HepG2 (cell line): ENCODE measurements around the gene PPP2R5D. TPM values are rescaled to one million over a fixed set of nuclear protein-coding genes. Genes with fewer than 3 reads are reported as not detected.
A peak's percentile ranks its signal among the peaks of the same experiment; 100 is the strongest.

Experiments
- ARID4A ChIP-seq: sonication (generic); formaldehyde crosslinking; IDR thresholded peaks from 2 replicates; pipeline ENCODE4 v1.5.0; 2020; ENCODE audit warnings: mild to moderate bottlenecking, missing genetic modification reagents, borderline replicate concordance
- FOXM1 ChIP-seq: sonication (generic); formaldehyde crosslinking; IDR thresholded peaks from 2 replicates; pipeline ENCODE4 v1.5.0; 2020; ENCODE audit warnings: missing genetic modification reagents
- JDP2 ChIP-seq: sonication (generic); formaldehyde crosslinking; IDR thresholded peaks from 2 replicates; pipeline ENCODE4 v1.8.1; 2022; ENCODE audit warnings: missing genetic modification reagents, borderline replicate concordance
- MXD1 ChIP-seq: sonication (generic); formaldehyde crosslinking; IDR thresholded peaks from 2 replicates; pipeline ENCODE4 v1.4.0; 2020; ENCODE audit warnings: mild to moderate bottlenecking, missing genetic modification reagents
- SP140L ChIP-seq: sonication (generic); formaldehyde crosslinking; IDR thresholded peaks from 2 replicates; pipeline ENCODE4 v1.4.0; 2020; ENCODE audit warnings: missing genetic modification reagents, borderline replicate concordance
- SP5 ChIP-seq: IDR thresholded peaks from 2 replicates; pipeline ENCODE4 v1.6.1; 2016; ENCODE audit warnings: low read depth, borderline replicate concordance
- TBX2 ChIP-seq: sonication (generic); formaldehyde crosslinking; IDR thresholded peaks from 2 replicates; pipeline ENCODE4 v1.5.0; 2020; ENCODE audit warnings: missing genetic modification reagents, mild to moderate bottlenecking, borderline replicate concordance
- TFDP2 ChIP-seq: sonication (generic); formaldehyde crosslinking; IDR thresholded peaks from 2 replicates; pipeline ENCODE4 v1.4.0; 2020; ENCODE audit warnings: missing genetic modification reagents
- TP53 ChIP-seq: sonication (generic); formaldehyde crosslinking; conservative IDR thresholded peaks from 2 replicates; pipeline ENCODE4 v1.4.0; 2020; ENCODE audit warnings: missing genetic modification reagents
- ZMYM4 ChIP-seq: sonication (generic); formaldehyde crosslinking; IDR thresholded peaks from 2 replicates; pipeline ENCODE4 v1.8.1; 2023; ENCODE audit warnings: mild to moderate bottlenecking, missing genetic modification reagents
- ZNF558 ChIP-seq: sonication (generic); formaldehyde crosslinking; IDR thresholded peaks from 2 replicates; pipeline ENCODE4 v1.9.0; 2022; ENCODE audit warnings: mild to moderate bottlenecking, missing genetic modification reagents, borderline replicate concordance
- ZNF713 ChIP-seq: sonication (generic); formaldehyde crosslinking; IDR thresholded peaks from 2 replicates; pipeline ENCODE4 v1.4.0; 2020; ENCODE audit warnings: mild to moderate bottlenecking, missing genetic modification reagents
- ZNF792 ChIP-seq: IDR thresholded peaks from 2 replicates; pipeline ENCODE4 v1.6.1; 2016
- ZSCAN21 ChIP-seq: sonication (generic); formaldehyde crosslinking; IDR thresholded peaks from 2 replicates; pipeline ENCODE4 v1.8.0; 2022; ENCODE audit warnings: mild to moderate bottlenecking, missing genetic modification reagents, moderate library complexity, borderline replicate concordance
- polyA plus RNA-seq, 8 experiments: library from polyadenylated mRNA; depleted of rRNA in 3 of 8; stranded (reverse) in 7 of 8; unstranded in 1 of 8; fragments of >200 nt; fragmentation: Illumina TruSeq in 4 of 8; extraction: Trizol in 4 of 8; gene quantifications; 2 replicates each; pipeline versions ENCODE4 v1.2.1 to v1.2.3, GENCODE V29; 2011 to 2016; ENCODE audit warnings: low read depth in 4 of 8, missing spikeins in 1 of 8, mixed read lengths in 1 of 8; ENCODE audit not compliant: insufficient read depth in 1 of 8
- total RNA-seq, 5 experiments: library from RNA; depleted of rRNA; stranded (reverse); fragments of >200 nt; fragmentation: Illumina TruSeq; extraction: Trizol; gene quantifications; 2 replicates each; pipeline ENCODE4 v1.2.3, GENCODE V29; 2016; ENCODE audit warnings: low read depth in 1 of 5
- TF ChIP-seq, protein P1 (sequence below): sonication (generic); formaldehyde crosslinking; IDR thresholded peaks from 2 replicates; pipeline ENCODE4 v1.5.0; 2020; ENCODE audit warnings: mild to moderate bottlenecking, missing genetic modification reagents
- TF ChIP-seq, protein P2 (sequence below): IDR thresholded peaks from 2 replicates; pipeline ENCODE4 v1.6.1; 2016

Gene PPP2R5D
- total and polyA plus RNA-seq, 2 of the 13 experiments (the other 11 are each of a cell fraction or from before 2014, with no cell fraction given) = 53.7 to 60.4 TPM

- TF ChIP-seq TFDP2 (CRISPR knock-in tag) = peak; percentile 80
- peak; percentile 44; the same call in 1 of the 2 replicates for TF ChIP-seq FOXM1 (CRISPR knock-in tag)
- TF ChIP-seq SP5 (CRISPR knock-in tag) = peak; percentile 42; the same call in 1 of the 2 replicates
- TF ChIP-seq, protein P1, sequence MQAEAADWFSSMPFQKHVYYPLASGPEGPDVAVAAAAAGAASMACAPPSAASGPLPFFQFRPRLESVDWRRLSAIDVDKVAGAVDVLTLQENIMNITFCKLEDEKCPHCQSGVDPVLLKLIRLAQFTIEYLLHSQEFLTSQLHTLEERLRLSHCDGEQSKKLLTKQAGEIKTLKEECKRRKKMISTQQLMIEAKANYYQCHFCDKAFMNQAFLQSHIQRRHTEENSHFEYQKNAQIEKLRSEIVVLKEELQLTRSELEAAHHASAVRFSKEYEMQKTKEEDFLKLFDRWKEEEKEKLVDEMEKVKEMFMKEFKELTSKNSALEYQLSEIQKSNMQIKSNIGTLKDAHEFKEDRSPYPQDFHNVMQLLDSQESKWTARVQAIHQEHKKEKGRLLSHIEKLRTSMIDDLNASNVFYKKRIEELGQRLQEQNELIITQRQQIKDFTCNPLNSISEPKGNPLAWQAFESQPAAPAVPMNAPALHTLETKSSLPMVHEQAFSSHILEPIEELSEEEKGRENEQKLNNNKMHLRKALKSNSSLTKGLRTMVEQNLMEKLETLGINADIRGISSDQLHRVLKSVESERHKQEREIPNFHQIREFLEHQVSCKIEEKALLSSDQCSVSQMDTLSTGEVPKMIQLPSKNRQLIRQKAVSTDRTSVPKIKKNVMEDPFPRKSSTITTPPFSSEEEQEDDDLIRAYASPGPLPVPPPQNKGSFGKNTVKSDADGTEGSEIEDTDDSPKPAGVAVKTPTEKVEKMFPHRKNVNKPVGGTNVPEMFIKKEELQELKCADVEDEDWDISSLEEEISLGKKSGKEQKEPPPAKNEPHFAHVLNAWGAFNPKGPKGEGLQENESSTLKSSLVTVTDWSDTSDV (CRISPR knock-in tag) = peak; percentile 78; the same call in 1 of the 2 replicates
- 0 out of 2 replicates have a peak, but pooled peaks have one; percentile 34 for TF ChIP-seq SP140L (CRISPR knock-in tag)
- TF ChIP-seq, protein P2, sequence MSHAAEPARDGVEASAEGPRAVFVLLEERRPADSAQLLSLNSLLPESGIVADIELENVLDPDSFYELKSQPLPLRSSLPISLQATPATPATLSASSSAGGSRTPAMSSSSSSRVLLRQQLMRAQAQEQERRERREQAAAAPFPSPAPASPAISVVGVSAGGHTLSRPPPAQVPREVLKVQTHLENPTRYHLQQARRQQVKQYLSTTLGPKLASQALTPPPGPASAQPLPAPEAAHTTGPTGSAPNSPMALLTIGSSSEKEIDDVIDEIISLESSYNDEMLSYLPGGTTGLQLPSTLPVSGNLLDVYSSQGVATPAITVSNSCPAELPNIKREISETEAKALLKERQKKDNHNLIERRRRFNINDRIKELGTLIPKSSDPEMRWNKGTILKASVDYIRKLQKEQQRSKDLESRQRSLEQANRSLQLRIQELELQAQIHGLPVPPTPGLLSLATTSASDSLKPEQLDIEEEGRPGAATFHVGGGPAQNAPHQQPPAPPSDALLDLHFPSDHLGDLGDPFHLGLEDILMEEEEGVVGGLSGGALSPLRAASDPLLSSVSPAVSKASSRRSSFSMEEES (CRISPR knock-in tag) = peak; percentile 50; the same call in 1 of the 2 replicates
- TF ChIP-seq MXD1 = peak; percentile 95
- TF ChIP-seq ZMYM4 = peak; percentile 56; the same call in 1 of the 2 replicates
- 0 out of 2 replicates have a peak, but pooled peaks have one; percentile 63 for TF ChIP-seq ZNF713 (CRISPR knock-in tag)
- peak; percentile 97 for TF ChIP-seq ARID4A (CRISPR knock-in tag)
- TF ChIP-seq TP53 (CRISPR knock-in tag) = peak; percentile 91
- TF ChIP-seq JDP2 (CRISPR knock-in tag) = no peak
- no peak for TF ChIP-seq ZNF558 (CRISPR knock-in tag)
- peak; percentile 73; the same call in 1 of the 2 replicates for TF ChIP-seq ZSCAN21
- peak; percentile 23 for TF ChIP-seq ZNF792 (CRISPR knock-in tag)
- TF ChIP-seq TBX2 = peak; percentile 38
Measured at GRCh38 chr6:42960243-42961019, 23.9 kb upstream of the PPP2R5D start, which contains the start of gene GNMT (continued).
